ENCODE results near the gene VTCN1. TPM values are rescaled to one million over a fixed set of nuclear protein-coding genes. Genes with fewer than 3 reads are reported as not detected.

VTCN1 gene
- total and polyA plus RNA-seq, 2 donors (not counting 3 experiments of a cell fraction or from before 2014, with no cell fraction given) = not detected

DNA sequence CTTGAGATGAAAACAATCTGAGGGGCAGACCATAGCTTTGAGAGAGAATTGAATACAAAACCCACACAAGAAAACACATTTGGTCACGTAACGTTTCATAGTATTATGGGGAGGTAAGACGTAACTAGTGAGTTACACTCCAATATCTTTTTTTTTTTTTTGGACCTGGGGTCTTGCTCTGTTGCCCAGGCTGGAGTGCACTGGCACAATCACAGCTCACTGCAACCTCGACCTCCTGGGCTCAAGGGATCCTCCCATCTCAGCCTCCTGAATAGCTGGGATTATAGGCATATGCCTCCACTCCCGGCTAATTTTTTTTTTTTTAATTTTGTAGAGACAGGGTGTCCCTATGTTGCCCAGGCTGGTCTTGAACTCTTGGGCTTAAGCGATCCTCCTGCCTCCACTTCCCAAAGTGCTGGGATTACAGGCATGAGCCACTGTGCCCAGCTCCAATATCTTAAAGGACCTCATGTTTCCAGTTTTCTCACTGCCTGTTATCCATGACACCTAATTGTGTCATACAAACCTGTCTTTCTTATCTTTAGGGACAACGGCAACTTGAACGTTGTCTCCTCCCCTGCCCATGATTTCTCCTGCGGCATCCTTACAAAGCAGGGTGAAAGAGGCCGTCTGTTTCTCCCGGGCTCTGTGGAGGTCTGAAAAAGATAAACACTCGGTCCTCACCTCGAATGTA lies 94.5 kb downstream of the VTCN1 start:
- H3K4me2 ChIP-seq (ENCODE audit: insufficient read depth, low read length) = no peak overlapping the region
- DNase-seq (ENCODE audit: low read depth, low spot score) (no peak), FAIRE-seq (no peak)
- H3K79me2 ChIP-seq (ENCODE audit: control insufficient read depth, insufficient read depth, low read length) = no peaks in the 10 kb centered on the region
- no peak overlapping the region for H3K4me3 ChIP-seq (replicated peaks in 1 of 3; ENCODE audit: insufficient read depth in 1 of 3, low read depth in 1 of 3, low read length in 3 of 3)
- dilution Hi-C loops (cut with MboI; ENCODE audit: extremely low pct_ligation_motif_present, low sequenced_read_pairs) (no loop called here), intact Hi-C loops (cut with micrococcal nuclease) (no loop called here)
- ChIA-PET POLR2A (interaction anchor here (0.6 kb wide), 1 partner anchor 60 kb away, joined by 5 read pairs; no protein-coding TSS in a partner anchor), CTCF (interaction anchor here (0.7 to 3.5 kb wide), 6 partner anchors 9 to 780 kb away, joined by 3 to 15 read pairs (median 4); partner anchors contain the start of gene TTF2)
- H4K20me1 ChIP-seq (replicated peaks; ENCODE audit: control insufficient read depth, extremely low read depth, insufficient read depth, low read length) = no peaks in the 10 kb centered on the region
- H3K27me3 ChIP-seq (ENCODE audit: control insufficient read depth in 2 of 2, insufficient read depth in 2 of 2, low read length in 2 of 2) = no peaks in the 10 kb centered on the region
- no peak overlapping the region for H2AFZ ChIP-seq (ENCODE audit: low read depth, low read length)
- no peaks in the 10 kb centered on the region for H3K36me3 ChIP-seq (ENCODE audit: control insufficient read depth in 2 of 2, extremely low read depth in 1 of 2, insufficient read depth in 2 of 2, low read length in 2 of 2)
- H3K9ac ChIP-seq (replicated peaks; ENCODE audit: extremely low read depth, insufficient read depth, low read length) = no peak overlapping the region
- no peaks in the 10 kb centered on the region for H3K9me1 ChIP-seq (replicated peaks; ENCODE audit: control insufficient read depth, extremely low read depth, insufficient read depth, low read length)
- peaks cover 6% of the 10 kb centered on the region for H3K4me1 ChIP-seq (ENCODE audit: control insufficient read depth, extremely low read depth, insufficient read depth, low read length)
- TF ChIP-seq, protein P1, sequence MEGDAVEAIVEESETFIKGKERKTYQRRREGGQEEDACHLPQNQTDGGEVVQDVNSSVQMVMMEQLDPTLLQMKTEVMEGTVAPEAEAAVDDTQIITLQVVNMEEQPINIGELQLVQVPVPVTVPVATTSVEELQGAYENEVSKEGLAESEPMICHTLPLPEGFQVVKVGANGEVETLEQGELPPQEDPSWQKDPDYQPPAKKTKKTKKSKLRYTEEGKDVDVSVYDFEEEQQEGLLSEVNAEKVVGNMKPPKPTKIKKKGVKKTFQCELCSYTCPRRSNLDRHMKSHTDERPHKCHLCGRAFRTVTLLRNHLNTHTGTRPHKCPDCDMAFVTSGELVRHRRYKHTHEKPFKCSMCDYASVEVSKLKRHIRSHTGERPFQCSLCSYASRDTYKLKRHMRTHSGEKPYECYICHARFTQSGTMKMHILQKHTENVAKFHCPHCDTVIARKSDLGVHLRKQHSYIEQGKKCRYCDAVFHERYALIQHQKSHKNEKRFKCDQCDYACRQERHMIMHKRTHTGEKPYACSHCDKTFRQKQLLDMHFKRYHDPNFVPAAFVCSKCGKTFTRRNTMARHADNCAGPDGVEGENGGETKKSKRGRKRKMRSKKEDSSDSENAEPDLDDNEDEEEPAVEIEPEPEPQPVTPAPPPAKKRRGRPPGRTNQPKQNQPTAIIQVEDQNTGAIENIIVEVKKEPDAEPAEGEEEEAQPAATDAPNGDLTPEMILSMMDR (IDR thresholded peaks at IDR 0.05; ENCODE audit: extremely low read depth in 1 of 2, insufficient read depth in 1 of 2, low read depth in 1 of 2, low read length in 2 of 2) = no peak
- TF ChIP-seq EZH2 (IDR thresholded peaks at IDR 0.05; ENCODE audit: borderline replicate concordance, low read depth, low read length, severe bottlenecking) (no peak), JUN (IDR thresholded peaks at IDR 0.05; ENCODE audit: borderline replicate concordance, insufficient read depth, insufficient read length, low read depth) (no peak), GATA2 (IDR thresholded peaks at IDR 0.05; ENCODE audit: insufficient read depth, insufficient read length, low read depth, low read length) (no peak), MYC (IDR thresholded peaks at IDR 0.05; ENCODE audit: low read depth, low read length) (no peak), POLR2A (IDR thresholded peaks at IDR 0.05; ENCODE audit: low read depth, low read length) (no peak), POLR2AphosphoS5 (IDR thresholded peaks at IDR 0.05; ENCODE audit: insufficient read depth, low read depth, low read length) (no peak), MAX (IDR thresholded peaks at IDR 0.05; ENCODE audit: insufficient read depth, insufficient read length) (no peak), FOS (IDR thresholded peaks at IDR 0.05; ENCODE audit: borderline replicate concordance, insufficient read depth, low read length) (no peak)
- no peaks in the 10 kb centered on the region for H3K9me3 ChIP-seq (replicated peaks; ENCODE audit: control insufficient read depth, insufficient read depth, low read length)
- no peak overlapping the region for H3K27ac ChIP-seq (ENCODE audit: insufficient read depth, low read depth, low read length)
- BruUV-seq (replicated peaks) = no TSS peak
